Bronchial epithelial cell (primary cell): ENCODE data around the gene DIPK2A. TPM values are rescaled to one million over a fixed set of nuclear protein-coding genes. Genes with fewer than 3 reads are reported as not detected.
A peak's percentile ranks its signal among the peaks of the same experiment; 100 is the strongest.

ENCODE experiments used
- DNase-seq: peaks from one replicate; pipeline ENCODE4 v3.0.0-alpha.2; 2010; ENCODE audit warnings: low read depth
- FAIRE-seq: peaks from 2 replicates; lab custom pipeline; 2011; peaks lifted over from hg19 to GRCh38; lab: Jason Lieb, UNC
- H3K27me3 ChIP-seq: 2 replicates; pipeline ENCODE4 v1.5.1; 2011; ENCODE audit warnings: low read length; ENCODE audit not compliant: control insufficient read depth, insufficient read depth
- H3K36me3 ChIP-seq: 2 replicates; pipeline ENCODE4 v1.5.1; 2011; ENCODE audit warnings: low read length; ENCODE audit not compliant: control insufficient read depth, insufficient read depth
- H3K4me3 ChIP-seq: 2 replicates; pipeline ENCODE4 v1.5.1; 2011; ENCODE audit warnings: mild to moderate bottlenecking, low read depth, low read length, control low read depth
- CTCF ChIP-seq: IDR thresholded peaks from 2 replicates; pipeline ENCODE4 v1.5.1; 2011; ENCODE audit warnings: mild to moderate bottlenecking, moderate library complexity, low read length, control low read depth, inconsistent platforms; ENCODE audit not compliant: insufficient read depth, severe bottlenecking
- total RNA-seq: library from RNA; depleted of rRNA; stranded (reverse); fragments of >200 nt; gene quantifications from 2 replicates; pipeline ENCODE4 v1.2.1, GENCODE V29; 2014

Gene DIPK2A
- total RNA-seq, 1 donor from 2014 or later = 19.0 TPM

DNA sequence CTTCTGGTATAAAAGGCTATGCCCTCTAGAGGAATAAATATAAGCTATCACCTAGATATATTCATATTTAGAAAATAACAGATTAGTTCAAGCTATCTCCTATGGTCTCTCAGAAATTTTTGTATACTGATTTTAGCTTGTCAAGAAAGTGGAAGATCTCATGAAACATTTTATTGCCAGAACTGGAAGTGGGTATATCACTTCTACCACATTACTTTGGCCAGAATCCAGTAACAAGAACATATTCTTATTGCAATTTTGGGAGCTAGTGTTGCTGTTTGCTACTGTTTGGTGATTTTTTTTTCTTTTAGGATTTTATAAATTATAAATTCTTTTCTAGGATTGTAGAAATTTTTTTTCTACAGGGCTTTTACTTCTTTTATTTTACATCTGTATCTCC, 14.2 kb upstream of the DIPK2A start:
- no peak for TF ChIP-seq CTCF
- no peak for DNase-seq
- Histone ChIP-seq H3K4me3 (no peak overlapping the region), H3K27me3 (no peaks in the 10 kb centered on the region), H3K36me3 (no peaks in the 10 kb centered on the region)
- FAIRE-seq = no peak

DNA sequence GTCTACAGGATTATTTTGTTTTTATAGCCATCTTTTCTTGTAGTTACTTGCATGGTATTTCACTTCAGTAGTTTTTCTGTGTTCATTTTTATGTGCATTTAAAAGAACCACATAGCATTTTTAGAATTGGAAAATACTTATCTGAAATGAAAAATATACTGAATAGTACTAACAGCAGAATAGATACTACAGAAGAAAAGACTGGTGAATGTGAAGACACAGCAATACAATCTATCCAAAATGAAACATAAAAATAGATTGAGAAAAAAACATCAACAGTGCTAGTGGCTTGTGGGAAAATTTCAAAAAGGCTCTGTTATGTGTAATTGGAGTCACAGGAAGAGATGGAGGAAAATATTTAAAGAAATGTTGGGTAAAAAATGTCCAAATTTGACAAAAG, 12.7 kb upstream of the DIPK2A start:
- Histone ChIP-seq H3K36me3 (no peaks in the 10 kb centered on the region), H3K4me3 (no peak overlapping the region), H3K27me3 (no peaks in the 10 kb centered on the region)
- DNase-seq (no peak), FAIRE-seq (no peak)
- TF ChIP-seq CTCF = no peak

- FAIRE-seq (no peak), DNase-seq (peak; percentile 49)
- Histone ChIP-seq H3K4me3 (no peak overlapping the region), H3K27me3 (no peaks in the 10 kb centered on the region), H3K36me3 (no peaks in the 10 kb centered on the region)
- TF ChIP-seq CTCF = no peak
Observed at GRCh38 chr3:143961342-143961741, 10.3 kb upstream of the DIPK2A start.

GRCh38 chr3:143963946-143964345, 7.7 kb upstream of the DIPK2A start:
- no peaks in the 10 kb centered on the region for H3K27me3 ChIP-seq
- peak; percentile 42 for DNase-seq

GRCh38 chr3:143970773-143971358, 757 bp upstream of the DIPK2A start:
- Histone ChIP-seq H3K36me3 (no peaks in the 10 kb centered on the region), H3K27me3 (no peaks in the 10 kb centered on the region), H3K4me3 (peak overlapping the region; percentile 78)
- peak; percentile 37 for DNase-seq
- TF ChIP-seq CTCF = peak; percentile 10
- FAIRE-seq = no peak

More at GRCh38 chr3:143963946-143964345, 7.7 kb upstream of the DIPK2A start:
- Histone ChIP-seq H3K36me3 (no peaks in the 10 kb centered on the region), H3K4me3 (no peak overlapping the region)
- TF ChIP-seq CTCF = no peak
- FAIRE-seq = no peak

DNA sequence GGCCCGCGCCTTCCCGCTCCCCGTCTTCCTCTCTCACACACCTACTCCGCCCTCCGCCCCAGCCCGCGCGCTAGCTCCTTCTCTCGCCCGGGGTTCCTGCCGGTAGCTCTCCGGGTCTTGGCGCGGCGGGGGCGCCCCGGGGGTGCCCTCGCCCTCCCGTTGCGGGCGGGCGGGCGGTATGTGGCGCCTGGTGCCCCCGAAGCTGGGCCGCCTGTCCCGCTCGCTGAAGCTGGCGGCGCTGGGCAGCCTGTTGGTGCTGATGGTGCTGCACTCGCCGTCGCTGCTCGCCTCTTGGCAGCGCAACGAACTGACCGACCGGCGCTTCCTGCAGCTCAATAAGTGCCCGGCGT, 507 bp downstream of the DIPK2A start:
- no peak for DNase-seq
- Histone ChIP-seq H3K27me3 (no peaks in the 10 kb centered on the region), H3K4me3 (peak overlapping the region; percentile 78), H3K36me3 (no peaks in the 10 kb centered on the region)
- no peak for FAIRE-seq
- TF ChIP-seq CTCF = no peak
